Calu3 (cell line): Measurements from ENCODE around the gene PRKRA. TPM values are rescaled to one million over a fixed set of nuclear protein-coding genes. Genes with fewer than 3 reads are reported as not detected.

Experiments used
- BruUV-seq: library from RNA; stranded (reverse); fragments of 400-500 nt; replicated peaks from 2 replicates; lab custom pipeline; 2021; lab: Mats Ljungman, UMichigan
- CTCF ChIA-PET: fragments of 300-600 bp; sonication (Branson Sonifier 250); formaldehyde crosslinking; loops from one replicate; lab custom pipeline; 2022; ENCODE audit warnings: antibody characterized with exemption; lab: Charles Lee
- DNase-seq: peaks from one replicate; pipeline ENCODE4 v3.0.0; 2022
- H3K27ac Mint-ChIP-seq: one replicate; pipeline ENCODE4 v1.8.0; 2022; ENCODE audit warnings: mixed read lengths; ENCODE audit not compliant: unreplicated experiment
- H3K27me3 Mint-ChIP-seq: one replicate; pipeline ENCODE4 v1.8.0; 2022; ENCODE audit warnings: mixed read lengths; ENCODE audit not compliant: unreplicated experiment
- H3K36me3 Mint-ChIP-seq: one replicate; pipeline ENCODE4 v1.8.0; 2022; ENCODE audit warnings: mild to moderate bottlenecking, moderate library complexity, mixed read lengths; ENCODE audit not compliant: insufficient read depth, unreplicated experiment
- H3K4me1 Mint-ChIP-seq: one replicate; pipeline ENCODE4 v1.8.0; 2022; ENCODE audit warnings: mild to moderate bottlenecking, low read depth, mixed read lengths; ENCODE audit not compliant: unreplicated experiment
- H3K4me3 Mint-ChIP-seq: one replicate; pipeline ENCODE4 v1.8.0; 2022; ENCODE audit warnings: mild to moderate bottlenecking, low read depth, moderate library complexity, mixed read lengths; ENCODE audit not compliant: unreplicated experiment
- H3K9me3 Mint-ChIP-seq: one replicate; pipeline ENCODE4 v1.8.0; 2022; ENCODE audit warnings: low read depth, mixed read lengths; ENCODE audit not compliant: unreplicated experiment
- CTCF ChIP-seq: fragments of 200-600 bp; IDR thresholded peaks from one replicate; pipeline ENCODE4 v1.8.0; 2022; ENCODE audit warnings: antibody characterized with exemption; ENCODE audit not compliant: unreplicated experiment
- intact Hi-C: fragments of 100-400 bp; cut with micrococcal nuclease; formaldehyde crosslinking; loops from one replicate; pipeline ENCODE4 v1.10.0; 2022; ENCODE audit not compliant: unreplicated experiment
- total RNA-seq: library from RNA; stranded (reverse); gene quantifications from 2 replicates; pipeline ENCODE4 v1.2.3, GENCODE V29; 2022

Gene PRKRA
- total RNA-seq, 1 experiment from 2014 or later, result 53.2 TPM

DNA sequence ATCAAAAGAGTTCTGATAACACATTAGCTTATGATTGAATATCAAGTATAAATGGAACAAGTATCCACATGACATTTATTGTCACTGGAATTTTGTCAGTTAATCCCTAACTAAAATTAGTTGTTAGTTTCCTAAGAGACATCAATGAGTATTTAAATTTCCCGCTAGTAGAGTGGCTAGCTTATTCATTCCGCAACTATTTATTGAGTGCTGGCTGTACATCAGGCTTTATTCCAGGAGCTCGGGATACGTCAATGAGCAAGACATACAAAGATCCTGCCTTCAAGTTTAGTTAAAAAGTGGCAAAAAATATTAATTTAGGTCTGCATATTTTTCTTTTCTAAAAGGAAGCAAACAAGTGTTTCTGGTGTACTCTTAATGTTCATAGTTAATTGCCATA, 59.3 kb downstream of the PRKRA start:
- H3K36me3 Mint-ChIP-seq, result no peaks in the 10 kb centered on the region
- no peaks in the 10 kb centered on the region for H3K9me3 Mint-ChIP-seq
- H3K27me3 Mint-ChIP-seq, result no peaks in the 10 kb centered on the region
- H3K4me1 Mint-ChIP-seq, result no peaks in the 10 kb centered on the region
- no TSS peak for BruUV-seq
- intact Hi-C loops, result no loop called here
- no peak overlapping the region for H3K27ac Mint-ChIP-seq
- no peak for TF ChIP-seq CTCF
- no peak overlapping the region for H3K4me3 Mint-ChIP-seq
- no peak for DNase-seq
- CTCF ChIA-PET, result interaction anchor here (0.6 to 1.1 kb wide), 2 partner anchors 40 to 44 kb away, joined by 3 to 4 read pairs; no protein-coding TSS in a partner anchor

DNA sequence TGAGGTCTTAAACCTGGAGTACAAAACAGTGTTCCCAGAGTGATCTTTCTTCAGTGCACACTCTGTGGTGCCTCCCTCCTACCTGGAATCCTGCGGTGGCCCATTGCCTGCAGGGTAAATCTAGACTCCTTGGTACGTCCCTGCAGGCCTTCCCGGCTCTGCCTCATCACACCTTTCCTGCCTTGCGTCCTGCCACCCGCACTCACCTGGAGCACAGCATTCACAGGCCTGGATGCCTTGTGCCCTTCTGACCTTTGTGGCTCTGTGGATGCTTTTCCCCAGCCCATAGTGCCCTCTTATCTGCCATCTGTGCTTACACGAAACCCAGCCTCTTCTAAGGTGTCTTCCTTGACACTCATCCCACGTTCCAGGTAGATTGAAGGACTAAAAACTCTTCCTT, 62.7 kb downstream of the PRKRA start:
- CTCF ChIA-PET, result no interaction called here

GRCh38 chr2:178386986-178387597, 63.9 kb downstream of the PRKRA start:
- Mint-ChIP-seq H3K27me3 (no peaks in the 10 kb centered on the region), H3K9me3 (no peaks in the 10 kb centered on the region), H3K4me1 (no peaks in the 10 kb centered on the region), H3K36me3 (no peaks in the 10 kb centered on the region), H3K4me3 (no peak overlapping the region), H3K27ac (no peak overlapping the region)
- CTCF ChIA-PET, result no interaction called here
- no peak for DNase-seq
- intact Hi-C loops, result no loop called here
- BruUV-seq, result no TSS peak
- TF ChIP-seq CTCF, result no peak

More for the DNA sequence above, 62.7 kb downstream of the PRKRA start:
- Mint-ChIP-seq H3K27me3 (no peaks in the 10 kb centered on the region), H3K36me3 (no peaks in the 10 kb centered on the region), H3K4me1 (no peaks in the 10 kb centered on the region), H3K4me3 (no peak overlapping the region), H3K27ac (no peak overlapping the region), H3K9me3 (no peaks in the 10 kb centered on the region)
- no peak for DNase-seq
- intact Hi-C loops, result no loop called here
- no peak for TF ChIP-seq CTCF
- BruUV-seq, result no TSS peak

- no peak overlapping the region for H3K27ac Mint-ChIP-seq
- no peak for DNase-seq
- no peak for TF ChIP-seq CTCF
- no peaks in the 10 kb centered on the region for H3K4me1 Mint-ChIP-seq
- H3K36me3 Mint-ChIP-seq, result no peaks in the 10 kb centered on the region
- intact Hi-C loops, result no loop called here
- no peaks in the 10 kb centered on the region for H3K27me3 Mint-ChIP-seq
- CTCF ChIA-PET, result no interaction called here
- H3K4me3 Mint-ChIP-seq, result no peak overlapping the region
- H3K9me3 Mint-ChIP-seq, result no peaks in the 10 kb centered on the region
- no TSS peak for BruUV-seq
These were observed 65.3 kb downstream of the PRKRA start for GRCh38 chr2:178385595-178386148.
